ENCODE data around the gene COL9A1.

The COL9A1 gene

GRCh38 chr6:70299456-70299855 is 3.4 kb downstream of the COL9A1 start:
- TF ChIP-seq FOXM1 (IDR thresholded peaks at IDR 0.05; ENCODE audit: borderline replicate concordance), result no peak
- TF ChIP-seq FOXA1 (IDR thresholded peaks at IDR 0.05), result no peak
- TF ChIP-seq SUZ12 (IDR thresholded peaks at IDR 0.05), result no peak
- ChIA-PET CTCF (no interaction called here), POLR2A (no interaction called here)
- DNase-seq (ENCODE audit: extremely low spot score), result peak; percentile 17

GRCh38 chr6:70298068-70298467 is 4.8 kb downstream of the COL9A1 start:
- DNase-seq (ENCODE audit: extremely low spot score), result no peak
- CTCF ChIA-PET, result no interaction called here
- POLR2A ChIA-PET, result no interaction called here
- TF ChIP-seq L3MBTL2 (conservative IDR thresholded peaks at IDR 0.05) (no peak), LEF1 (IDR thresholded peaks at IDR 0.05; ENCODE audit: borderline replicate concordance) (no peak)

- ChIA-PET CTCF (interaction anchor here (0.9 kb wide), 1 partner anchor 17 kb away, joined by 4 read pairs; no protein-coding TSS in a partner anchor), POLR2A (no interaction called here)
- no peak for DNase-seq (ENCODE audit: extremely low spot score)
- TF ChIP-seq NFRKB (IDR thresholded peaks at IDR 0.05) (no peak), ELF4 (IDR thresholded peaks at IDR 0.05) (no peak), CTBP1 (IDR thresholded peaks at IDR 0.05; ENCODE audit: borderline replicate concordance) (no peak), LEF1 (IDR thresholded peaks at IDR 0.05; ENCODE audit: borderline replicate concordance) (no peak), HDGF (IDR thresholded peaks at IDR 0.05; ENCODE audit: borderline replicate concordance) (no peak), FOXM1 (IDR thresholded peaks at IDR 0.05; ENCODE audit: borderline replicate concordance) (no peak), FOXA1 (IDR thresholded peaks at IDR 0.05) (no peak), ARNT (IDR thresholded peaks at IDR 0.05) (no peak)
Observed at GRCh38 chr6:70292193-70292592, 10.7 kb downstream of the COL9A1 start.

- CTCF ChIA-PET, result interaction anchor here (1.0 kb wide), 1 partner anchor 68 kb away, joined by 3 read pairs; no protein-coding TSS in a partner anchor
- POLR2A ChIA-PET, result no interaction called here
- DNase-seq (ENCODE audit: extremely low spot score), result peak; percentile 32
- no peak for TF ChIP-seq SP1 (IDR thresholded peaks at IDR 0.05)
- no peak for TF ChIP-seq PKNOX1 (IDR thresholded peaks at IDR 0.05)
- no peak for TF ChIP-seq CTBP1 (IDR thresholded peaks at IDR 0.05; ENCODE audit: borderline replicate concordance)
- TF ChIP-seq SUZ12 (IDR thresholded peaks at IDR 0.05), result no peak
- no peak for TF ChIP-seq HDGF (IDR thresholded peaks at IDR 0.05; ENCODE audit: borderline replicate concordance)
- no peak for TF ChIP-seq ELF4 (IDR thresholded peaks at IDR 0.05)
- TF ChIP-seq ARNT (IDR thresholded peaks at IDR 0.05), result no peak
- no peak for TF ChIP-seq BHLHE40 (IDR thresholded peaks at IDR 0.05; ENCODE audit: borderline replicate concordance)
- TF ChIP-seq FOXK2 (IDR thresholded peaks at IDR 0.05), result no peak
- TF ChIP-seq L3MBTL2 (conservative IDR thresholded peaks at IDR 0.05), result no peak
- TF ChIP-seq FOXA1 (IDR thresholded peaks at IDR 0.05), result no peak
Observed at GRCh38 chr6:70289299-70289698, 13.6 kb downstream of the COL9A1 start.

GRCh38 chr6:70286905-70287304 is 16.0 kb downstream of the COL9A1 start:
- no peak for DNase-seq (ENCODE audit: extremely low spot score)
- ChIA-PET POLR2A (no interaction called here), CTCF (interaction anchor here (0.8 kb wide), 1 partner anchor 82 kb away, joined by 3 read pairs; no protein-coding TSS in a partner anchor)
- no peak for TF ChIP-seq FOXK2 (IDR thresholded peaks at IDR 0.05)
- TF ChIP-seq HDGF (IDR thresholded peaks at IDR 0.05; ENCODE audit: borderline replicate concordance), result no peak
- no peak for TF ChIP-seq FOXM1 (IDR thresholded peaks at IDR 0.05; ENCODE audit: borderline replicate concordance)
- TF ChIP-seq CTBP1 (IDR thresholded peaks at IDR 0.05; ENCODE audit: borderline replicate concordance), result no peak
- TF ChIP-seq ZNF384 (IDR thresholded peaks at IDR 0.05), result no peak
- TF ChIP-seq BHLHE40 (IDR thresholded peaks at IDR 0.05; ENCODE audit: borderline replicate concordance), result no peak
- TF ChIP-seq L3MBTL2 (conservative IDR thresholded peaks at IDR 0.05), result no peak
- TF ChIP-seq TARDBP (IDR thresholded peaks at IDR 0.05), result no peak
- TF ChIP-seq ELF4 (IDR thresholded peaks at IDR 0.05), result no peak
- TF ChIP-seq SP1 (IDR thresholded peaks at IDR 0.05), result no peak
- TF ChIP-seq FOXA1 (IDR thresholded peaks at IDR 0.05), result no peak
- no peak for TF ChIP-seq PKNOX1 (IDR thresholded peaks at IDR 0.05)
- TF ChIP-seq NFRKB (IDR thresholded peaks at IDR 0.05), result no peak
- TF ChIP-seq SUZ12 (IDR thresholded peaks at IDR 0.05), result no peak
- TF ChIP-seq ARNT (IDR thresholded peaks at IDR 0.05), result no peak

- CTCF ChIA-PET, result no interaction called here
- TF ChIP-seq PKNOX1 (IDR thresholded peaks at IDR 0.05) (no peak), FOXA1 (IDR thresholded peaks at IDR 0.05) (no peak), HDGF (IDR thresholded peaks at IDR 0.05; ENCODE audit: borderline replicate concordance) (no peak), ELF4 (IDR thresholded peaks at IDR 0.05) (no peak), L3MBTL2 (conservative IDR thresholded peaks at IDR 0.05) (no peak), ARNT (IDR thresholded peaks at IDR 0.05) (no peak), NFRKB (IDR thresholded peaks at IDR 0.05) (no peak), FOXM1 (IDR thresholded peaks at IDR 0.05; ENCODE audit: borderline replicate concordance) (no peak)
- DNase-seq (ENCODE audit: extremely low spot score), result no peak
- POLR2A ChIA-PET, result no interaction called here
Observed at GRCh38 chr6:70285201-70285600, 17.7 kb downstream of the COL9A1 start.

- no peak for TF ChIP-seq TARDBP (IDR thresholded peaks at IDR 0.05)
- TF ChIP-seq FOXK2 (IDR thresholded peaks at IDR 0.05), result no peak
- TF ChIP-seq PKNOX1 (IDR thresholded peaks at IDR 0.05), result no peak
- no peak for TF ChIP-seq ARNT (IDR thresholded peaks at IDR 0.05)
- TF ChIP-seq FOXM1 (IDR thresholded peaks at IDR 0.05; ENCODE audit: borderline replicate concordance), result no peak
- no peak for TF ChIP-seq ZNF384 (IDR thresholded peaks at IDR 0.05)
- no peak for TF ChIP-seq NFRKB (IDR thresholded peaks at IDR 0.05)
- no peak for TF ChIP-seq BHLHE40 (IDR thresholded peaks at IDR 0.05; ENCODE audit: borderline replicate concordance)
- TF ChIP-seq ELF4 (IDR thresholded peaks at IDR 0.05), result no peak
- ChIA-PET POLR2A (no interaction called here), CTCF (interaction anchor here (1.2 kb wide), 1 partner anchor 62 kb away, joined by 3 read pairs; no protein-coding TSS in a partner anchor)
- DNase-seq (ENCODE audit: extremely low spot score), result no peak
Observed at GRCh38 chr6:70282919-70283461, 19.9 kb downstream of the COL9A1 start.

Data from HEK293T (cell line).